GM18867 (cell line): Measurements from ENCODE around the gene POLN.
"Not testable (repeated sequence)": the region's sequence is repeated elsewhere in the genome, so short reads cannot be mapped to it uniquely, and the experiment has no call there.

Source experiments
- ATAC-seq: cut with Tn5 transposase; IDR thresholded peaks from one replicate; pipeline ENCODE4 v1.9.1; 2021; ENCODE audit warnings: mild to moderate bottlenecking, moderate library complexity; ENCODE audit not compliant: unreplicated experiment

POLN gene

GRCh38 chr4:2275546-2276251 is 33.8 kb upstream of the POLN start:
- ATAC-seq, result no peak

- not testable (repeated sequence) for ATAC-seq
Measured at GRCh38 chr4:2275044-2275397, 33.1 kb upstream of the POLN start.

GRCh38 chr4:2274320-2275043 is 32.6 kb upstream of the POLN start:
- ATAC-seq, result no peak

GRCh38 chr4:2273657-2274319 is 31.9 kb upstream of the POLN start:
- ATAC-seq, result no peak

GRCh38 chr4:2273221-2273620 is 31.3 kb upstream of the POLN start:
- no peak for ATAC-seq

- ATAC-seq, result no peak
Measured at GRCh38 chr4:2272828-2273120, 30.9 kb upstream of the POLN start.

GRCh38 chr4:2272026-2272827 is 30.3 kb upstream of the POLN start:
- ATAC-seq, result no peak

GRCh38 chr4:2271279-2272025 is 29.5 kb upstream of the POLN start:
- no peak for ATAC-seq

- ATAC-seq, result no peak
Measured at GRCh38 chr4:2270341-2271165, 28.6 kb upstream of the POLN start.

GRCh38 chr4:2269618-2270163 is 27.8 kb upstream of the POLN start:
- no peak for ATAC-seq

GRCh38 chr4:2269206-2269531 is 27.2 kb upstream of the POLN start:
- no peak for ATAC-seq

GRCh38 chr4:2268357-2269205 is 26.7 kb upstream of the POLN start:
- no peak for ATAC-seq

- ATAC-seq, result no peak
Measured at GRCh38 chr4:2267841-2268240, 25.9 kb upstream of the POLN start.

GRCh38 chr4:2267320-2267811 is 25.4 kb upstream of the POLN start:
- no peak for ATAC-seq

GRCh38 chr4:2266821-2267220 is 24.9 kb upstream of the POLN start:
- ATAC-seq, result no peak

GRCh38 chr4:2266181-2266580 is 24.3 kb upstream of the POLN start:
- no peak for ATAC-seq

- no peak for ATAC-seq
Measured at GRCh38 chr4:2265113-2266110, 23.5 kb upstream of the POLN start.
